GM12801 (cell line): ENCODE measurements around the gene E2F8.

ENCODE experiments used
- TF ChIP-seq, protein P1 (sequence below): IDR thresholded peaks from one replicate; pipeline ENCODE4 v1.5.1; 2011; ENCODE audit warnings: control low read depth; ENCODE audit not compliant: insufficient read length; ENCODE audit errors: extremely low read depth

The E2F8 gene

DNA sequence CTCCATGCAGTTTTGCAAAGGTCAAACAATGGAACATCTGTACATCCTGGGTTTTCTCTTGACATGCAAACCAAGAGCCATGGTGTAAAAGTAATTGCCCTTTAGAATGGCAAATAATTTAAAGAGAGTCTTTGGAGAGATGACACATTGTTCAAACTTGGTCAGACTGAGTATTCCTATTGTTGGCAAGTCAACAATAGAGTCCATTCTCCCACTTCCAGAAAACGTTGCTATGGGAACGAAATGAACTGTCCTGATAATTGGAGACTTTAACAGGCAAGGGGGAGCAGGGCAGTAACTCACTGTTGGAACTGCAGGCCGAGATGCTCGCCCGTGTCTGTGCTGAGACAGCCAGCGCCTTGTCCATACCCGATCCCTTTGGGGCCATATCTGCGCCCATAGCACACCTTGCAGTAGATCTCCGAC is 52.9 kb downstream of the E2F8 start:
- TF ChIP-seq, protein P1, sequence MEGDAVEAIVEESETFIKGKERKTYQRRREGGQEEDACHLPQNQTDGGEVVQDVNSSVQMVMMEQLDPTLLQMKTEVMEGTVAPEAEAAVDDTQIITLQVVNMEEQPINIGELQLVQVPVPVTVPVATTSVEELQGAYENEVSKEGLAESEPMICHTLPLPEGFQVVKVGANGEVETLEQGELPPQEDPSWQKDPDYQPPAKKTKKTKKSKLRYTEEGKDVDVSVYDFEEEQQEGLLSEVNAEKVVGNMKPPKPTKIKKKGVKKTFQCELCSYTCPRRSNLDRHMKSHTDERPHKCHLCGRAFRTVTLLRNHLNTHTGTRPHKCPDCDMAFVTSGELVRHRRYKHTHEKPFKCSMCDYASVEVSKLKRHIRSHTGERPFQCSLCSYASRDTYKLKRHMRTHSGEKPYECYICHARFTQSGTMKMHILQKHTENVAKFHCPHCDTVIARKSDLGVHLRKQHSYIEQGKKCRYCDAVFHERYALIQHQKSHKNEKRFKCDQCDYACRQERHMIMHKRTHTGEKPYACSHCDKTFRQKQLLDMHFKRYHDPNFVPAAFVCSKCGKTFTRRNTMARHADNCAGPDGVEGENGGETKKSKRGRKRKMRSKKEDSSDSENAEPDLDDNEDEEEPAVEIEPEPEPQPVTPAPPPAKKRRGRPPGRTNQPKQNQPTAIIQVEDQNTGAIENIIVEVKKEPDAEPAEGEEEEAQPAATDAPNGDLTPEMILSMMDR: no peak

DNA sequence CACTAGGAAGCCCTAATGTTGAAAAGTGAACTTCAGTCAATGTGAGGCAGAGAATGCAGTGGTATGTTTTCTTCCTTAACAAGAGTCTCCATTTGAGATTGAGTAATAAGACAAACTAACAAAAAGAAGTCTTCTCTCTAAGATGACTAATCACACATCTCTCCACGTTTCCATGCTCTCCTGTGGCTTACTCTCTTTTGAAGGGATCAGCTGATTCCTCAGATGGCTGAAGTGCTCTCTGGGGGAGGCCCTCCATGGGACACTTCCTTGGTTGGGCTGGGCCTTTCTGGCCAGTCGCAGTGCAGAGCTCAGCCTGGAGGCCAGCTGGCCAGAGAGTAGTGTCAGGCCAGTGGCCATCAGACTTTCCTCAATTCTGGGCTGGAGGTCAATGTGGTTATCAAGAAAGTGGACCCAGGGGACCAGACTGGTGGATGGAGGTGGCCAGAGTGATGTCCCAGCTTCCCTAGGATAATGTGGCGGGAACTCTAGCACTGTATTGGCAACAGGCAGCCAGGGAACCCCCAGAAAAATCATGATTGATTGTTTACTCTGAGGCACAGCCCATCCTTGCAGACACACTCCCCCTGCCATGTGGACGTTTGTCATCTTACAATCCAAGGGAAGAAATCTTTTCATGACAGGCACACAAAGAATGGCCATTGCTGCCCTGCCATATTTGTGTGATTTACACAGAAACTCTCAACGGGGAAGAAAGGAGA is 53.5 kb downstream of the E2F8 start:
- TF ChIP-seq, protein P1: no peak

DNA sequence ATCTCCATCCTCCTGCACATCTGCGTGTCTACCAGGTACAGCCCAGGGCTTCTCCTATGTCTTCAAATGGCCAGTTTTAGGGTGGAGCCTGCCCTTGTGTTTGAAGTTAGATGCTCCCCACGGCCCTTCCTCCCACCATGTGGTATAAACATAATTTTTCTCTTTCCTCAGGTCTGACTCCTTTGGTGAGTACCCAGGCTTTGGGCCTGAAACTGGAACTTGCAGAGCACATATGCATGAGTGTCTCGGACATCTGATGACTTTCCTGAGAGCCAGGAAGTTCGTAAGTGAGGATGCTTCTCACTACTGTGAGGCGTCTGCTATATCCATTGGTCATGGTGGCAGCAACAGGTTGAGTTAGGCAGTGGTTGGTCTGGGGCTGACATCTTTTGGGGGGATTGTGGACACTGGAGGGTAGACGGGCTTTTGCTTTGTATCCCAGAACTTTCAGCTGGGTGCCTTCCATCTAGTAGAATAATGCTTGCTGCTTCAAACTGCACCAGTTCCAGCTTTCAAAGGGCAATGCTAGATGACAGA is 55.2 kb downstream of the E2F8 start:
- TF ChIP-seq, protein P1: no peak

DNA sequence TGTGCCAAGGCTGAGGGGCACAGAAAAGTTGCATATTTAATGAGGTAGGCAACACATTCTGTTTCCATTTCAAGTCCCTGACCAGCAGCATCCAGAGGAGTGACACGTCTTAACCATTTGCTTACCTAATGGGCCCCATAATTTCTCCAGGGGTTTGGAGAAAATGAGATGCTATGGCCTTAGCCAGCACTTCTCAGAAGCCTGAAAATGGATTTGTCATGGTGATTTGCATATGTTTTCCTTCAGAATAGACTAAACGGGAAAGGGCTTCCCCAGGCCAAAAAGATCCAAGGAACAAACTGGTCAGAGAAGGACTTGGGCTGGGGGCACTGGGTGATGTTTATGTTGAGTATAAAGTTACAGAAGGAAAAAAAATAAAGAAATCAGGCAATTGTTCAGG is 55.7 kb downstream of the E2F8 start:
- TF ChIP-seq, protein P1: no peak

DNA sequence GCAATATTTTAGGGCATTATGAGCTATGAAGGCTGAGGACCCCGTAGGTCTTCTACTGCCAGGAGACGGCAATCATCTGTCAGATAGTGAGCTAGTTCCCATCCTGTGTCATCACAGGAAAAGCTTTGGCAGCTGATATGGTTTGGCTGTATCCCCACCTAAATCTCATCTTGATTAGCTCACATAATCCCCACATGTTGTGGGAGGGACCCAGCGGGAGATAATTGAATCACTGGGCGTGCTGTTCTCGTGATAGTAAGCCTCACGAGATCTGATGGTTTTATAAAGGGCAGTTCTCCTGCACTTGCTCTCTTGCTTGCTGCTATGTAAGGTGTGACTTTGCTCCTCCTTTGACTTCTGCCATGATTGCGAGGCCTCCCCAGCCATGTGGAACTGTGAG is 57.1 kb downstream of the E2F8 start:
- TF ChIP-seq, protein P1: no peak

DNA sequence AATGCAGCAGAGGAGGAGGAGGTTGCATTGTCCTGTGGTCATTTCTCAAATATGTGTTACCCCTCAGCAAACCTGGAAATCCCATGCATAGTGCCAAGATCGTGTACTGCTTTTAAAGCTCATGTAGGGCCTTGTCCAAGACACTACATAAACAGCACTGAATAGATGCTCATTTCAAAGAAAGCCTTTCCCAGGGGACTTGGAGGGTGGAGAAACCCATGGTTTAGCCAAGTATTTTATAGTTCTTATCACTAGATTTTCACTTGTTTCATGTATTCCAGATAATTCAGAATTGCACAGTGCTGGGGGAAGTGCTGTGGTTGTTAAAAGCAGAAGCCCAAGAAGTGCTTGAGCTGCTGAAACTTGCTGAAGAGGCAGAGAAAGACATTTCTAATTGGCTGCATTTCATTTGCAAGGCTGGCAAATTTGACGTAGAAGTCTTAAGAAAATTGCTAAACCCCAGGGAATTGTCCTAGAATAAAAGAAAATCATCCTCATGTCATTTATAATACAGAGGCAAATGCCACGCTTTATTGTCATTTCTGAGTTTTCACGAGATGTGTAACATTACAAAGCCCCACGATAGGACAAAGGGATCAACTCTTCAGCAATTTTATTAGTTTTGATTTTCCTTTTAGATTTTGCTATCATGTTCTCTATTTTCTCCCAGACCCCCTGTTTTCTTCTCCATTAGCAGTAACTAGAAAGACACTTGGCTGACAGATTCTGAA is 59.0 kb downstream of the E2F8 start:
- TF ChIP-seq, protein P1: no peak

DNA sequence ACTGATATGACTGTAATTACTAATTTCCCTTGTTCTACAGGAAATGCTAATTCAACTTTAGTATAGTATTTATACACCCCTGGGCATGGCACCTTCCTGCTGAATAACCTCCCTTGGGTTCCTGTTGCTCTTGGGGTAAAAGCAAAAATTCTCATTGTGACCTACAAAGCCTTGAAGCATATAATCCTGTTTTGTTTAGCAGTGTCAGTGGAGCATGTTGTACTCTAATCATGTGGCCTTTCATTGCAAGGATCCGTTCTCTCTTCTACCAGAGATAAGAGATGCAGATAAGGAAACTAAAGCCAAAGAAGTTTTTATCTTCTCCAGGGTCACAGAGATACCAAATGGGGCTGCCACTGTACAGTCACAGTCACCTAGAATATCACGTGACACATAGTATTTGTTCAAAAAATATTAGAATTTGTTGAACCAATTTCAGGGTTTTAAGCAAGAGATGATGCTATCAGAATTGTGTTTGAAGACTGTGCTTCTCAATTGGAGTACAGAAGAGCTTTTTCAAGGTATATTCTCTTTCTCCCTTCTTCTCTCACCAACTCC is 64.0 kb downstream of the E2F8 start:
- TF ChIP-seq, protein P1: no peak
